Activated CD4-positive, alpha-beta T cell treated with anti-CD3 and anti-CD28 coated beads for 24 hours (primary cell): ENCODE measurements around the gene ZDHHC23.

Experiments
- DNase-seq, 2 donors: peaks; one replicate each; pipeline ENCODE4 v3.0.0-alpha.2; 2020; ENCODE audit warnings: low read depth in 2 of 2

ZDHHC23 gene

GRCh38 chr3:113947372-113948014, at the start of gene ZDHHC23:
TSS of gene ZDHHC23 (plus strand) at chr3:113948013. CDS start at chr3:113948803, 790 bp downstream.
- DNase-seq: peak; percentile 36 to 46

- no peak for DNase-seq
Measured at GRCh38 chr3:113898892-113899291, 48.9 kb upstream of the ZDHHC23 start.

- no peak for DNase-seq
Measured at GRCh38 chr3:113906568-113907140, 41.2 kb upstream of the ZDHHC23 start.

GRCh38 chr3:113908133-113908532, 39.7 kb upstream of the ZDHHC23 start:
- DNase-seq: no peak

- DNase-seq: no peak
Measured at GRCh38 chr3:113910966-113911365, 36.8 kb upstream of the ZDHHC23 start.

GRCh38 chr3:113912552-113913236, 35.1 kb upstream of the ZDHHC23 start:
- DNase-seq: peak in 1 of 2 donors; percentile 3

GRCh38 chr3:113914646-113915045, 33.2 kb upstream of the ZDHHC23 start:
- no peak for DNase-seq

- no peak for DNase-seq
Measured at GRCh38 chr3:113927556-113927955, 20.3 kb upstream of the ZDHHC23 start.

GRCh38 chr3:113946831-113947230, 982 bp upstream of the ZDHHC23 start:
- DNase-seq: no peak

- DNase-seq: peak in 1 of 2 donors; percentile 14
Measured at GRCh38 chr3:113948015-113948917, 453 bp downstream of the ZDHHC23 start.

- no peak for DNase-seq
Measured at GRCh38 chr3:113952921-113953320, 5.1 kb downstream of the ZDHHC23 start.

GRCh38 chr3:113953677-113954076, 5.9 kb downstream of the ZDHHC23 start:
- no peak for DNase-seq

GRCh38 chr3:113954091-113954685, 6.4 kb downstream of the ZDHHC23 start:
- DNase-seq: no peak

GRCh38 chr3:113963879-113964278, 16.1 kb downstream of the ZDHHC23 start:
- DNase-seq: no peak

GRCh38 chr3:113966172-113966571, 18.4 kb downstream of the ZDHHC23 start:
- no peak for DNase-seq

- DNase-seq: no peak
Measured at GRCh38 chr3:113968986-113969385, 21.2 kb downstream of the ZDHHC23 start.

GRCh38 chr3:113977822-113978221, 30.0 kb downstream of the ZDHHC23 start:
- no peak for DNase-seq

- no peak for DNase-seq
Measured at GRCh38 chr3:113979916-113980315, 32.1 kb downstream of the ZDHHC23 start.

GRCh38 chr3:113981803-113982202, 34.0 kb downstream of the ZDHHC23 start:
- DNase-seq: no peak

- DNase-seq: no peak
Measured at GRCh38 chr3:113983544-113983943, 35.7 kb downstream of the ZDHHC23 start.

- DNase-seq: no peak
Measured at GRCh38 chr3:113985541-113985940, 37.7 kb downstream of the ZDHHC23 start.

- no peak for DNase-seq
Measured at GRCh38 chr3:114005481-114005880, 57.7 kb downstream of the ZDHHC23 start.
